GM12878 (cell line): ENCODE measurements around the gene NUP62.

Experiments
- CREM ChIP-seq: IDR thresholded peaks from 2 replicates; pipeline ENCODE4 v1.6.1; 2014; ENCODE audit warnings: antibody characterized with exemption, low read depth
- CTCF ChIP-seq, 3 experiments: IDR thresholded peaks in 2 of 3; conservative IDR thresholded peaks in 1 of 3; 2 replicates each; pipeline ENCODE4 v1.5.1; 2011; ENCODE audit warnings: low read depth in 3 of 3, low read length in 3 of 3, mild to moderate bottlenecking in 3 of 3, control low read depth in 2 of 3, moderate library complexity in 2 of 3, inconsistent platforms in 1 of 3, mixed read lengths in 1 of 3; ENCODE audit not compliant: control insufficient read depth in 2 of 3, insufficient read depth in 1 of 3; ENCODE audit errors: extremely low read depth in 1 of 3
- E4F1 ChIP-seq: fragments of 450-650 bp; IDR thresholded peaks from 2 replicates; pipeline ENCODE4 v1.6.1; 2018; ENCODE audit warnings: borderline replicate concordance, mild to moderate bottlenecking; ENCODE audit not compliant: partially characterized antibody
- ESRRA ChIP-seq: IDR thresholded peaks from 2 replicates; pipeline ENCODE4 v1.6.1; 2012; ENCODE audit warnings: mild to moderate bottlenecking, low read length, improper control_type of control experiment
- FOXK2 ChIP-seq: fragments of 450-650 bp; IDR thresholded peaks from 2 replicates; pipeline ENCODE4 v1.6.1; 2017; ENCODE audit warnings: mild to moderate bottlenecking, moderate library complexity
- GABPA ChIP-seq: IDR thresholded peaks from 2 replicates; pipeline ENCODE4 v1.6.1; 2014; ENCODE audit warnings: antibody characterized with exemption, low read depth, mild to moderate bottlenecking, inconsistent platforms
- KAT2A ChIP-seq: conservative IDR thresholded peaks from 2 replicates; pipeline ENCODE4 v1.6.1; 2011; ENCODE audit warnings: low read depth, low read length; ENCODE audit not compliant: control insufficient read depth
- MAX ChIP-seq: IDR thresholded peaks from 2 replicates; pipeline ENCODE4 v1.6.1; 2012; ENCODE audit warnings: low read depth, low read length, improper control_type of control experiment
- PML ChIP-seq: IDR thresholded peaks from 2 replicates; pipeline ENCODE4 v1.6.1; 2012; ENCODE audit warnings: low read length, inconsistent platforms
- SIN3A ChIP-seq: IDR thresholded peaks from 2 replicates; pipeline ENCODE4 v1.6.1; 2012; ENCODE audit warnings: low read depth, low read length, improper control_type of control experiment
- TBL1XR1 ChIP-seq: IDR thresholded peaks from 2 replicates; pipeline ENCODE4 v1.6.1; 2012; ENCODE audit warnings: low read depth, low read length, improper control_type of control experiment
- TCF3 ChIP-seq: IDR thresholded peaks from 2 replicates; pipeline ENCODE4 v1.6.1; 2012; ENCODE audit warnings: low read depth, mild to moderate bottlenecking, low read length, borderline replicate concordance; ENCODE audit not compliant: insufficient read depth
- ZBTB33 ChIP-seq: fragments of 450-650 bp; IDR thresholded peaks from 2 replicates; pipeline ENCODE4 v1.6.1; 2017; ENCODE audit warnings: mild to moderate bottlenecking

- TF ChIP-seq TBL1XR1 (no peak), PML (no peak), SIN3A (no peak), MAX (0 out of 2 replicates have a peak, but pooled peaks have one; percentile 31), KAT2A (no peak), FOXK2 (no peak), ZBTB33 (no peak), E4F1 (no peak), CTCF (IDR thresholded peaks at IDR 0.05 in 2 of 3, conservative IDR thresholded peaks at IDR 0.05 in 1 of 3; ENCODE audit: control insufficient read depth in 2 of 3, extremely low read depth in 1 of 3, insufficient read depth in 1 of 3, low read depth in 3 of 3, low read length in 3 of 3) (no peak), CREM (no peak), TCF3 (no peak), ESRRA (no peak), GABPA (no peak)
Measured at GRCh38 chr19:49887665-49888509, 41.4 kb downstream of the NUP62 start.
